HepG2 (cell line): ENCODE measurements around the gene SLC12A5. TPM values are rescaled to one million over a fixed set of nuclear protein-coding genes. Genes with fewer than 3 reads are reported as not detected.

Experiments used
- AGO1 ChIP-seq: fragments of 200-400 bp; formaldehyde crosslinking; IDR thresholded peaks from 2 replicates; pipeline ENCODE4 v1.6.1; 2017; ENCODE audit warnings: mild to moderate bottlenecking, low read depth, low read length, moderate library complexity; ENCODE audit not compliant: poor library complexity, severe bottlenecking
- ARID3A ChIP-seq: IDR thresholded peaks from 2 replicates; pipeline ENCODE4 v1.6.1; 2012; ENCODE audit warnings: low read depth, low read length, improper control_type of control experiment
- CEBPG ChIP-seq: IDR thresholded peaks from 2 replicates; pipeline ENCODE4 v1.6.1; 2016
- FIP1L1 ChIP-seq: fragments of 200-400 bp; formaldehyde crosslinking; IDR thresholded peaks from 2 replicates; pipeline ENCODE4 v1.6.1; 2018; ENCODE audit warnings: low read depth, mild to moderate bottlenecking, low read length, moderate library complexity, borderline replicate concordance; ENCODE audit not compliant: insufficient read depth
- GATAD1 ChIP-seq: IDR thresholded peaks from 2 replicates; pipeline ENCODE4 v1.6.1; 2016; ENCODE audit warnings: missing genetic modification reagents, missing compliant biosample characterization
- GATAD2A ChIP-seq: IDR thresholded peaks from 2 replicates; pipeline ENCODE4 v1.6.1; 2016
- HDAC2 ChIP-seq: sonication (generic); formaldehyde crosslinking; IDR thresholded peaks from 2 replicates; pipeline ENCODE4 v1.4.0; 2020; ENCODE audit warnings: missing genetic modification reagents
- PITX1 ChIP-seq: sonication (generic); formaldehyde crosslinking; IDR thresholded peaks from 2 replicates; pipeline ENCODE4 v1.5.1; 2020; ENCODE audit warnings: mild to moderate bottlenecking, missing genetic modification reagents
- SALL1 ChIP-seq: sonication (generic); formaldehyde crosslinking; IDR thresholded peaks from 2 replicates; pipeline ENCODE4 v1.8.0; 2022; ENCODE audit warnings: mild to moderate bottlenecking, missing genetic modification reagents
- SNAI1 ChIP-seq: sonication (generic); formaldehyde crosslinking; IDR thresholded peaks from 2 replicates; pipeline ENCODE4 v1.5.0; 2020; ENCODE audit warnings: mild to moderate bottlenecking, missing genetic modification reagents, borderline replicate concordance
- ZNF142 ChIP-seq: sonication (generic); formaldehyde crosslinking; IDR thresholded peaks from 2 replicates; pipeline ENCODE4 v1.4.0; 2020; ENCODE audit warnings: missing genetic modification reagents
- ZNF563 ChIP-seq: sonication (generic); formaldehyde crosslinking; IDR thresholded peaks from 2 replicates; pipeline ENCODE4 v1.8.0; 2022; ENCODE audit warnings: mild to moderate bottlenecking, moderate library complexity, missing genetic modification reagents
- ZNF569 ChIP-seq: sonication (generic); formaldehyde crosslinking; IDR thresholded peaks from 2 replicates; pipeline ENCODE4 v1.5.0; 2020; ENCODE audit warnings: mild to moderate bottlenecking, missing genetic modification reagents, moderate library complexity, borderline replicate concordance
- ZNF574 ChIP-seq: sonication (generic); formaldehyde crosslinking; IDR thresholded peaks from 2 replicates; pipeline ENCODE4 v1.4.0; 2020; ENCODE audit warnings: missing genetic modification reagents
- polyA plus RNA-seq, 8 experiments: library from polyadenylated mRNA; depleted of rRNA in 3 of 8; stranded (reverse) in 7 of 8; unstranded in 1 of 8; fragments of >200 nt; fragmentation: Illumina TruSeq in 4 of 8; extraction: Trizol in 4 of 8; gene quantifications; 2 replicates each; pipeline versions ENCODE4 v1.2.1 to v1.2.3, GENCODE V29; 2011 to 2016; ENCODE audit warnings: low read depth in 4 of 8, missing spikeins in 1 of 8, mixed read lengths in 1 of 8; ENCODE audit not compliant: insufficient read depth in 1 of 8
- total RNA-seq, 5 experiments: library from RNA; depleted of rRNA; stranded (reverse); fragments of >200 nt; fragmentation: Illumina TruSeq; extraction: Trizol; gene quantifications; 2 replicates each; pipeline ENCODE4 v1.2.3, GENCODE V29; 2016; ENCODE audit warnings: low read depth in 1 of 5
- TF ChIP-seq, protein P1 (sequence below): sonication (generic); formaldehyde crosslinking; IDR thresholded peaks from 2 replicates; pipeline ENCODE4 v1.4.0; 2020; ENCODE audit warnings: missing genetic modification reagents
- TF ChIP-seq, protein P2 (sequence below): sonication (generic); formaldehyde crosslinking; conservative IDR thresholded peaks from 2 replicates; pipeline ENCODE4 v1.4.0; 2020; ENCODE audit warnings: missing genetic modification reagents

Gene SLC12A5
- total and polyA plus RNA-seq, 2 of the 13 experiments (the other 11 are each of a cell fraction or from before 2014, with no cell fraction given): 4.3 to 5.4 TPM

GRCh38 chr20:46022411-46023147 is 6.4 kb upstream of the SLC12A5 start (continued):
- TF ChIP-seq ARID3A (no peak), FIP1L1 (no peak), ZNF563 (CRISPR knock-in tag) (peak; percentile 74; the same call in 1 of the 2 replicates), PITX1 (no peak), ZNF574 (no peak), CEBPG (CRISPR knock-in tag) (no peak), AGO1 (no peak), HDAC2 (CRISPR knock-in tag) (no peak), ZNF569 (CRISPR knock-in tag) (no peak), SALL1 (CRISPR knock-in tag) (no peak; the same call in 1 of the 2 replicates), ZNF142 (CRISPR knock-in tag) (no peak), GATAD2A (CRISPR knock-in tag) (0 out of 2 replicates have a peak, but pooled peaks have one; percentile 19), SNAI1 (CRISPR knock-in tag) (no peak), GATAD1 (CRISPR knock-in tag) (no peak)
- TF ChIP-seq, protein P1, sequence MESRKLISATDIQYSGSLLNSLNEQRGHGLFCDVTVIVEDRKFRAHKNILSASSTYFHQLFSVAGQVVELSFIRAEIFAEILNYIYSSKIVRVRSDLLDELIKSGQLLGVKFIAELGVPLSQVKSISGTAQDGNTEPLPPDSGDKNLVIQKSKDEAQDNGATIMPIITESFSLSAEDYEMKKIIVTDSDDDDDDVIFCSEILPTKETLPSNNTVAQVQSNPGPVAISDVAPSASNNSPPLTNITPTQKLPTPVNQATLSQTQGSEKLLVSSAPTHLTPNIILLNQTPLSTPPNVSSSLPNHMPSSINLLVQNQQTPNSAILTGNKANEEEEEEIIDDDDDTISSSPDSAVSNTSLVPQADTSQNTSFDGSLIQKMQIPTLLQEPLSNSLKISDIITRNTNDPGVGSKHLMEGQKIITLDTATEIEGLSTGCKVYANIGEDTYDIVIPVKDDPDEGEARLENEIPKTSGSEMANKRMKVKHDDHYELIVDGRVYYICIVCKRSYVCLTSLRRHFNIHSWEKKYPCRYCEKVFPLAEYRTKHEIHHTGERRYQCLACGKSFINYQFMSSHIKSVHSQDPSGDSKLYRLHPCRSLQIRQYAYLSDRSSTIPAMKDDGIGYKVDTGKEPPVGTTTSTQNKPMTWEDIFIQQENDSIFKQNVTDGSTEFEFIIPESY: no peak
- TF ChIP-seq, protein P2, sequence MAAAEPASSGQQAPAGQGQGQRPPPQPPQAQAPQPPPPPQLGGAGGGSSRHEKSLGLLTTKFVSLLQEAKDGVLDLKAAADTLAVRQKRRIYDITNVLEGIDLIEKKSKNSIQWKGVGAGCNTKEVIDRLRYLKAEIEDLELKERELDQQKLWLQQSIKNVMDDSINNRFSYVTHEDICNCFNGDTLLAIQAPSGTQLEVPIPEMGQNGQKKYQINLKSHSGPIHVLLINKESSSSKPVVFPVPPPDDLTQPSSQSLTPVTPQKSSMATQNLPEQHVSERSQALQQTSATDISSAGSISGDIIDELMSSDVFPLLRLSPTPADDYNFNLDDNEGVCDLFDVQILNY (CRISPR knock-in tag): no peak
